DMS 273 treated with DMSO at 0.1 percent for 48 hours (cell line): Measurements from ENCODE around the gene TMEM174.

ENCODE experiments used
- DNase-seq: peaks from one replicate; lab custom pipeline; 2025; lab: John Stamatoyannopoulos, UW

The TMEM174 gene

DNA sequence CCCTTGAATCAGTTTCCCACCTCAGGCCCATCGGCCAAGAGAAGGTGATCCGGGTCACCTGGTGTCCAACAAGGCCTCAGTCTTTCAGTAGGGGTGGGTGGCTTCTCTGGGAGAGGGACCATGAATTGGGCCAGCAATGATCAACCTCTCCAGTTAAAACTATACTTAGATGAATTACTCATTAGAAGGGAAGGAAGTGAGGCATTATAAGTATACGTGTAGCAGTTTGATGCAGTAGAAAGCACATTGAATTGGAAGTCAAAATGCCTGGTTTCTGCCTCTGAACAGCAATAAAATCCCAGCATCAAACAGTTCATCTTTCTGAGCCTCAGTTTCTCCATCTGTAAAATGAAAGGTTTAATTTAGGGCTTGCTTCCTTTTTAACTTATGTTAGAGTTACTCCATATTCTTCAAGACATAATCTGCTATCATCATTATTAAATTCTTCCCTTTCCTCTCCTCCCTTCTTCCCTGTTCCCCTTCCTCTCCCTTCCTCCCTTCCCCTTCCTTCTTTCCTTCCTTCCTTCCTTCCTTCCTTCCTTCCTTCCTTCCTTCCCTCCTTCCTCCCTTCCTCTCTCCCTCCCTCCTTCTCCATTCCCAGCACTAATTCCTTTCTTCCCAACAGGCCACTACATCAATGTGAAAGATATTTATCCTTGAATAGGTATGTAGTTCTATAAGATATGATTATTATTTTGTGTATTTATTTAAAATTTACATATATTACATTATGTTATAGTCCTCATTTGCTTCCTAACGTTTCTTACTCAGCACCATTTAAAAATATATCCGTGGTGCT lies 18.6 kb upstream of the TMEM174 start:
- no peak for DNase-seq

DNA sequence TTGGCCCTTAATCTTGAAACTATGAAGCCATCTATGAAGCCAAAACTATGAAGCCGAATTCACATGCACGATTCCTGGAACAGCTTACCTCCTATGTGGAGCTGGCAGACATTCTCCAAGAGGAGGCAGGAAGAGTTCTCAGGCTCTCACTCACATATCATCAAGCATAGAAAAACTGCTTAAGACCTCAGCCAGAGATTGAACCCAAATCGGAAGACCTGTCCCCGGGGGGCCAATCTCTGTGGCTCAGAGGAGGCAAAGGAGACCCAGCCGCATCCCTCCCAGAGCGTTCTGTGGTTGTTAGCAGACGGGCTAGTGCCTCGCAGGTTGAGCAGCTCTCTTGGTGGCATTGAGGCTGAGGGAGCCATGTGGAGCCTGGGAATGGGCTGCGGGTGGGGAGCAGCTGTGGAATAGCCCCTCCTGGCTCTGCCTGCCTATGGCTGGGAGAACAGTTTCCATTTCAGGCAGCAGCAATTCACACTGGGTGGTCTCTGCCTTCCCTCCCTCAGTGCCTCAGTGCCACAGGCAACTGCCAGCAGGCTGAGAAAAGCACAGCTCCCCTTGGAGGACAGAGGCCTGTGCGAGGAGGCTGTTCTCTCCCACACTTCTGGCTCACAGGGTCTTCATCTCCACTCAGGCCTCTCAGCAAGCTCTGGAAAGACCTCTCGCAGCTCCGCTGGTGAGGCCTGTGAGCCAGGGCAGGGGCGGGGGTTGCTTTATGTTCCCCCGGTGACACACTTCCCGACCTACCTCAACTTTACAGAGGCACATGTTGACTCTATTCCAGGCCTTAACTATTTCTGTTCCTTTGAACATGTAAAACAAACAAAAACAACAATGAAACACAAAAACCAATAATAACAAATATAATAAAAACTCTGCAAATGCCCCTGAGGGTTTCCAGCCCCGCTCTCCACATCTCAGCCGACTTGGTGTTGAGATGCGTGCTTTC lies 17.4 kb upstream of the TMEM174 start:
- DNase-seq, result no peak

DNA sequence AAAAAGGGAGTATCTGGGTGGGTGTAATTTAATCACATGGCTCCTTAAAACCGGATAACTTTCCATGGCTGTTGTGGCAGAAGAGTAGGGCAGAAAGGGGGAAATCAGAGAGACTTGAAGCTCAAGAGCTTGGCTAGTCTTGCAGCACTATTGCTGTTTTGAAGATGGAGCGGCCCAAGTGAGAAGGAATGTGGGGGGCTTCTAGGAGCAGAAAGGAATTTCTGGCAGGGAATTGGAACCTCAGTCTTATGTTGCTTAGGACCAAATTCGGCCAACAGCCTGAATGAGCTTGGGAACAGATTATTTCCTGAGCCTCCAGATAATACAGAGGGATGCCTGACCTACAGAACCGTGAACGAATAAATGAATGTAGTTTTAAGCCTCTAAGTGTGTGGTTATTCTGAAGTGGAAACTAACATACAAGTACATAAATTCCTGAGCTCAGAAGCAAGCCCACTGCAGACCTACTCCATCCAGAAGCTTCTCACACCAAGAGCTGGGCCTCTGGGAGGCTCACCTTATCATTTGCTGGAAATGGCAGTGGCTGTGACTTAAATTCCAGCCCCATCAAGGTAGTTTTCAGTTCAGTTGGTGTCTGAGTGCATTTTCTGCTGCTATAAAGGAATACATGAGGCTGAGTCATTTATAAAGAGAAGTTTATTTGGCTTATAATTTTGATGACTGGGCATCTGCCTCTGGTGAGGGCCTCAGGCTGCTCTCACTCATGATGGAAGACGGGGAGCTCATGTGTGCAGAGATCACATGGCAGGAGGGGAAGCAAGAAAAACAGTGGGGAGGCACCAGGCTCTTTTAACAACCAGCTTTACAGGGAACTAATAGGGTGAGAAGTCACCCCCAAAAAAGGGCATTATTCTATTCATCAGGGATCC lies 15.3 kb upstream of the TMEM174 start:
- DNase-seq, result no peak

DNA sequence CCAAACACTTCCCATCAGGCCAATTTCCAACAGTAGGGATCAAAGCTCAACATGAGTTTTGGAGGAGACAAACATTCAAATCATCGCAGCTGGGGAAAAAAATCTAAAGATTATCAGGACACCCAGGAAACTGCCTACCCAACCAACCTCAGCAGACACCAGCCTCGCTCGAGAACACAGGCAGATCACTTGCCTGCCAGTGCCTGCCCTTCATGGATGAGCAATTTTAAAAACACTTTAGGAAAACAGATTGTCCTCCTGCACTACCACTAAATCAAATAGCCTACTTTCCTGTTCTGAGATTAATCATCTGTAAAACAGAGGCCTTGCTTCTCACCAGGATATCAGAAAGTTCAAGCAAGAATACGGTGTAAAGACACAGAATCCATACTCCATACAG lies 14.7 kb upstream of the TMEM174 start:
- DNase-seq, result no peak

DNA sequence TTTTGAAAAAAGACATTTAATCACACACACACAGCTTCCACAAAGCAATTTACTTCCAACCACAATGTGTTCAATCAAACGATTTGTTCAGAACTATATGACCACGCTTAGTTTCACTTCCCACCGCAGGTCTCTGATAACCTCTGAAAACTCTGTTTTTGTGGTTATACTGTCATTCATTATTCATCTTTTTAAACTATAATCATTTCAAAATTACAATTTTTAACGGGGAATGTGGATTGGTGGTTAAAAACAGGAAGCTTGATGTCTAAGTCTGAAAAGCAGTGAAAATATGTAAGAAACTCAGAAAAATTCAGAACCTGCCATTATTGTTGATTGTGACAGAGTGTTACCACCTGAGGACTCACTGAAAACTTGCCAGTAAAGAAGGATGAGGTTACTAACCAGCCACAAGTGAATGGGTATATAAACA lies 12.7 kb upstream of the TMEM174 start:
- DNase-seq, result no peak

DNA sequence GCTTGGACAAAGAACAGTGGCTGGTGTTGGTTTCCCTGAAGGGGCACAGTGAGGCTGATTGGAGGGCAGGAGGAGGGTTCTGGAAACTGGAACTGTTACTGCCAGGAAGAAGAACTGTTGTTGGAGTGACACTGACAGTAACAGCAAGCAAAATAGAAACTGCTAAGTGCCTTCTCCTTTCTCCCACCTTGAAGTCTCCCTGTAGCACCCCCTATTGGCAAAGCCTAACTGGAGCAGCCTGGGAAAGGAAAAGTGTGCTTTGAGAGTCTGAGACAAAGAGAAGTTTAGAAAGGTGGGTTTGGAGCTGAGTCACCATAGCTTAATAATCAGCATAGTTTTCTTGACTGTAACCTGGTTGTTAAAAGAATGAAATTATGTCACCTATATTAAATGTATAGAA lies 2.5 kb upstream of the TMEM174 start:
- no peak for DNase-seq

DNA sequence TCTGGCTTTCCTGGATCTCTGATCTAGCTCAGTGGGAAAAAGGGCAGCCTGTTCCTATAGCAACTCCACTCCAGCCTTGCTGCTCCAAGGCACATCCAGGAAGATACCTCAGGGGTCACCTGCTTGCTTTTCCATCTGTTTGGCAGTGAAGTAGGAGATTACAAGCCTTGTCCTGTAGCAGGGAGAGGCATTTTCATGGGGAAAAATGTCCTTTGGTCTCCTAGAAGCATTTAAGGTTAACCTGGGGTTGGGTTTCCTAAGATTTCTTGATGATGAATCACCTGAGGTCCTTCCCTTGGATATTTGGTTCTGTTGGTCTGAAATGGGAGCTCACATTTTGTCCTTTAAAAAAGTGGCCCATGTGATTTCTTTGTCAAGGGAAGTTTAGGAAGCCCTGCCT lies 1.5 kb upstream of the TMEM174 start:
- no peak for DNase-seq

DNA sequence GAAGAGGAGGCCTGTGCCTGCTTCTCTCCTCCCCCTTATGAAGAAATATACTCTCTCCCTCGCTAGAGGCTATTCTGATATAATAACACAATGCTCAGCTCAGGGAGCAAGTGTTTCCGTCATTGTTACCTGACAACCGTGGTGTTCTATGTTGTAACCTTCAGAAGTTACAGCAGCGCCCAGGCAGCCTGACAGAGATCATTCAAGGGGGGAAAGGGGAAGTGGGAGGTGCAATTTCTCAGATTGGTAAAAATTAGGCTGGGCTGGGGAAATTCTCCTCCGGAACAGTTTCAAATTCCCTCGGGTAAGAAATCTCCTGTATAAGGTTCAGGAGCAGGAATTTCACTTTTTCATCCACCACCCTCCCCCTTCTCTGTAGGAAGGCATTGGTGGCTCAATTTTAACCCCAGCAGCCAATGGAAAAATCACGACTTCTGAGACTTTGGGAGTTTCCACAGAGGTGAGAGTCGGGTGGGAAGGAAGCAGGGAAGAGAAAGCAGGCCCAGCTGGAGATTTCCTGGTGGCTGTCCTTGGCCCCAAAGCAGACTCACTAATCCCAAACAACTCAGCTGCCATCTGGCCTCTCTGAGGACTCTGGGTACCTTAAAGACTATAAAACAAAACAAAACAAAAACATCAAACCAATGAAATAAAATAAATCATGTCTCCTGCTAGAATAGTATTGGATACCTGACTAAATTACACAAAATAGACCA lies 1.3 kb downstream of the TMEM174 start:
- no peak for DNase-seq

DNA sequence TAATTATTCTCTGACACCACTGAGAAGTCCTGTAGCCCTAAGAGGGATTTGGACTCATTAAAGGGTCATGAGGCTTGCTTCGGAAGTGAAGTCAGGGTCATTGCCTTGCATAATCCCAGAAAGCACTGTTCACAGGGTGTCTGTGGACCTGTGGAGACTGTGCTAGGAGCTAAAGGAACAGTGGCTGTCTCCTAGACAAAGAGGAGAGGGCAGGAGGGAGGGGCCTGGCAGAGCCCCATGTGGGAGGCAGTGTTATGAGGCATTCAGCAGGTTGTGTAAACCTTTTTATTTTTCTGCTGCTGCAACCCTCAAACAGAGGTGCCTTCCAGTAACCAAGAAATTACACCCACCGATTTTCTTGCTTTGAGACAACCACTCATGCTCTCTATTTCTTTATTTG lies 3.3 kb downstream of the TMEM174 start:
- no peak for DNase-seq

DNA sequence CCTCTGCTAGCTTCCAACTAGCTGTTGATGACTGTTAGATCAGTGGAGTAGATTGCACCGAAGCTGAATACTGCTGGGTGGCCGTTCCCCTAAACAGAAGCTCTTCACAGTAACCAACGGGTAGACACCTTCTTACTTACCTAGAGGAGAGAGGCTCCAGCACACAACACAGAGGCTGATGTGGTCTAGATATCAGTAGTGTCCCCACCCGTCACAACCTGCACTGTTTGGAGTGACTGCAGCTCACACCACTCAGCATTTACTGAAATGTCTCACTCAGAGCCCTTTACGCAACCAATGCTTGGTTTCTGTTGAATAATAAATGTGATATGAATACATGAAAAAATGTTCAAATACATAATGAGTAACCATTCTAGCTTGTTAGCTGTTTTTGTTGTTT lies 5.3 kb downstream of the TMEM174 start:
- DNase-seq, result no peak

DNA sequence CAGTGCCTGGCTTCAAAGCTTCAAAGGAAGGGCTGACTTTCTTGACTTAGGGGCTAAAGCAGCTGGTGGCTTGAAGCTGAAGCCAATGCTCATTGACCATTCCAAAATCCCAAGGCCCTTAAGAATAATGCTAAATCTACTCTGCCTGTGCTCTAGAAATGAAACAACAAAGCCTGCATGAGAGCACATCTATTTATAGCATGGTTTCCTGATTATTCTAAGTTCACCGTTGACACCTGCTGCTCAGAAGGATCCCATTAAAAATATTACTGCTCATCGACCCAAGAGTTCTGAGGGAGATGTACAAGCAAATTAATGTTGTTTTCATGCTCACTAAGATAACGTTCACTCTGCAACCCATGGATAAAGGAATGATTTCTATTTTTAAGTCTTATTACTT lies 6.7 kb downstream of the TMEM174 start:
- no peak for DNase-seq

DNA sequence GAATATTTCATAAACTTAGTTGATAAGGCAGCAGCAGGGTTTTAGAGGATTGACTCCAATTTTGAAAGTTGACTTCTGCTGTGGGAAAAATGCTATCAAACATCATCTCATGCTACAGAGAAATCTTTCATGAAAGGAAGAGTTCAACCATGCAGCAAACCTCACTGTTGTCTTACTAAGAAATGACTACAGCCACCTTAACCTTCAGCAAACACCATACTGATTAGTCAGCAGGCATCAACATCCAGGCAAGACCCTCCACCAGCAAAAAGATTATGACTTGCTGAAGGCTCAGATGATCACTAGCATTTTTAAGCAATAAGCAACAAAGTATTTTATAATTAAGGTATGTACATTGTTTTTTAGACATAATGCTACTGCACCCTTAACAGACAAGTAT lies 7.6 kb downstream of the TMEM174 start:
- no peak for DNase-seq

DNA sequence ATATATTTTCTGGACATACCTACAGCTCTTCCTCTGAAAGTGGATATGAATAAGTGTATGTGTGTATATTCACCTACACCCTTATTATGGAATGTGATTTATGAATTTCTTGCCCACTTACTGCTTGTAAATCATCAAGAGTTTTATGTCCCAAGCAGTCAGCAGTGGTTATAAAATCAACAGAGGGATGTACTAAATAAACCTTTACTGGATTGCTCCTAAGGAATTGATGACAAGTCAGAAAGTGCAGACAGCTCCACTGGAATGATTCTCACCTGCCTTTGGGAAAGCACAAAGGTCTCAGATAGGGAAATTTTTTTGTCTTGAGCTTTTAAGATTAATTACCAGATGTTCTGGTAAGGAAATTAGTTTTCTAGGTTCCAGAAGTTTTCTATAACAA lies 9.3 kb downstream of the TMEM174 start:
- DNase-seq, result no peak

DNA sequence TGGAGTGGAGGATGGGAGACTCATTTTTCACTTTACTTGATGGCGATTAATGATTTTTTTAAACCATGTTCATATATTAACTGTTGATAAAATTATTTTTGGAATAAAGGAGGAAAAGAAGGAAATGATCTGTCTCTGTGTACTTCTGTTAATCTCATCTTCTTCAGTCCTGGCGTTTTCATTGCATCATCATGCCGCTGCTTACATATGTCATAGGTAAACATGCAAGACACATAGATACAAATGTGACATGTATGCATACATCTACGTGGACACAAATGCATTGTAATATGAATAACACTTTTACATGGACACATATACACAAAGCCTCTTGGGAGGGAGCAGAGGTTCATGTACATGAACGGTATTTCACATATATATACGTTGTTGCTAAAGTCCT lies 10.0 kb downstream of the TMEM174 start:
- no peak for DNase-seq

DNA sequence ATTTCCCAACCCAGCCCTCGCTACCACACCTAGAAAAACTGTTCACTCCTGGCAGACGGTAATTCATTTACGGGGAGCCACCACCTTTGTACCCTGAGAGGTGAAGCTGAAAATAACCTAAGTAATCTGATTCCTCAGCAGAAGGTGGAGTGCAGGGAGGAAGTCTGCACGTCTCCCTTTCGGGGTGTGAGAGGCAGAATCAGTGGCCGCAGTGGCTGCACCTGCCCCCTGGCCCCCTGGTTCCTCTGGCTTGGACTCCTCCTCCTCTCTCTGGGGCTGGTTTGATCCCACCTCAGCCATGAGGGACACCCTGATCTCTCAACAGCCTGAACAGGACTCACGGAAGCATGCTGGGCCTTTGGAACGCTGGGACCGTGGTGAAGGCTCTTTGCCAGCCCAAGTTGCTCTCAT lies 10.5 kb downstream of the TMEM174 start:
- no peak for DNase-seq

DNA sequence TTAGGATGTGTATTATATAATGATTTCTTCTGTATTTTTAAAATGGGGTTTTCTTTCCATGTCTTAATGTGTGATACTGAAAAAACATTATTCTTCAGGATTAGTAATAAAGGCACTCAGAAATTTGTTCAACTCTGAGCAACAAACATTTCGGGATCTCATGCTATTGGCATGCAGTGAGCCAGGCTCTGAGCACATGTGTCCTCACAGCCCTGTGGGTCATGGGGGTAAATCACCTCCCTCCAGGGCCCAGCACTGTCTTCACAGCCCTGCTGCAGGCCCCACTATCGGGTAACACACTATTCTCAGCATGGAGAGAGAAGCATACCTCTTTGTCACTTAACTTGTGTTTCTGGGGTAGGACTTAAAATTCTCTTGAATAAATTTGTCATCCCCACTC lies 14.0 kb downstream of the TMEM174 start:
- no peak for DNase-seq

DNA sequence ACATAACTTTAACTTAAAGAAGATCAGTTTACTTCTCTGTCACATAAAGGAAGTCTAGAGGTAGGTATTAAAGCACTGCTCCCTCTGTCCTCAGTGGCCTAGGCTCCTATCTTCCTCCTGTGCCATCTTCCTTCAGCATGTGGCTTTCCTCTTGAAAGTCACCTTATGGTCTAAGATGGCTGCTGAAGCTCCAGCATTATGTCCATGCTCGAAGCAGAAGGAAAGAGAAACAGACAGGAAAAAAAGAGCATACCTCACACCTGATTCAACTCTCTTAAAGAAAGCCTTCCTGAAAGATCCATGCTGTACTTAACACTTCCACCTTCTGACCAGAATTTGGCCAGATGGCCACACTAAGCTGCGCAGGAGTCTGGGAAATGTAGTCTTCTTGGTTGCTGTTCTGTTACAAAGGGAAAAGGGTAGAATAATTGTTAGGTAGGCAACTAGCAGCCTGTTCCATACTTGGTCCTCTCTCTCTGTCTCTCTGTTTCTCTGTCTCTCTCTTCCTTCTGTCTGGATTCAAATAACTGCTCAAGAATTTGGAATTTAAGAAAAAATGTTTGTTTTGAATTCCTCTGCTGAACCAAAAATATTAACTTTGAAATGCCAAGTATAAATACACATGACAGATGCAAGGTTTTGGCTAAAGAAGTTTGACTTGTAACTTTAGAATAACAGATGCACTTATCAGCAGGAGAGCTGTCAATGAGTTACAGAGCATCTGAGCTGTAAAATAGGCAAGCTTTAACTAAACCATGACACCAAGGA lies 16.0 kb downstream of the TMEM174 start:
- DNase-seq, result peak; percentile 83

DNA sequence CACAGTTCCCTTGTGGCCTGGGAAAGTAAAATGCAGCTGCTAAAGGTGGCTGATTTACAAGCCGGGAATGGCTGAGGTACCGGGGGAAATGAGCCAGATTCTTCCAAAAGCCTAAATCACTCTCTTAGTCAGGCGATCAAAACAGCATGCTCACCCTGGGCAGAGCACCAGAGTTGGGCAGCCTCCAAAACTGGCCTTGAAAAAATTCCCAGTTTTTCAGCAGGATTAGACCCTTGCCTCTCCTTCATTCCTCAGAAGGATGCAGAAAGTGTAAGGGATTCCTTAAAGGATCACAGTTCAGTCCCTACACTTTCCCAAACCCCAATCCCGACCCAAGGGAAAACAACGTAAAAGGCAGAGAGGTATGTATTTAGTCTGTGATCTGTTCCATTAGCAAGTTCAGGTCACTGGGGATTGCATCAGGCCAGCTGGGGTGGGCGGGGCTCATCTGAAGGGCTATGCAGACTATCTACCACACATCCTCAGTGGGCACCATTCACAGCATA lies 16.9 kb downstream of the TMEM174 start:
- DNase-seq, result peak; percentile 67

DNA sequence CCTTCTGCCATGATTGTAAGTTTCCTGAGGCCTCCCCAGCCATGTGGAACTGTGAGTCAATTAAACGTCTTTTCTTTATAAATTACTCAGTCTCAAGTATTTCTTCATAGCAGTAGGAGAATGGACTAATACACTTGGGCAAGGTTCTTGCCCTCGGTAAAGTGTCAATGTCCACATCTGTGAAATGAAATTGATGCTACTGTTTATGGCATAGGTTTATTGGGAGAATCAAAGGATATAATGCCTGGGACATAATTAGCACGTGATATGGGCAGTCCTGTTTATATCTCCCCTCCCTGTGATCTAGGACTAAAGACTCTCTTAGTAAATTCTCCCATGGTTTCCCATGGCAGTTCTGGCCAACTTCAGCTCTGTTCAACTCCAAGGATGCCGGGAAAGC lies 19.4 kb downstream of the TMEM174 start:
- no peak for DNase-seq

DNA sequence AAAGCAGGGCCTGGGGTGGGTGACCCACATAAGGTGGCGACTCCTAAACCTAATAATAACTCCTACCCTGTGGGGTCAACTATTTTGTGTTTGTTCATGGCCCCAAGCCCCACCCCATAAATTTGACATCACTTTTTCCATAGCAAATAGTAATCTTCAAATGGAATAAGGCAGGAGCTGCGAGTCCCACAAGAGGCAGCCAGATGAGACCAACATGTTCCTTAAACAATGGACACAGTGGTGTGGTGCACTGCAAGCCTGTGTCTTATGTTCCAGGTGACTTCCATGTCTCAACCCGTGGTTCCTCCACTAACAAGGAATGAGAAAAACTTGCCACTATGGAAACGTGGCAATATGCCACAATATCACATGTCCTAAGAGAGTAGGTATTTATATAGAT lies 20.6 kb downstream of the TMEM174 start:
- no peak for DNase-seq

DNA sequence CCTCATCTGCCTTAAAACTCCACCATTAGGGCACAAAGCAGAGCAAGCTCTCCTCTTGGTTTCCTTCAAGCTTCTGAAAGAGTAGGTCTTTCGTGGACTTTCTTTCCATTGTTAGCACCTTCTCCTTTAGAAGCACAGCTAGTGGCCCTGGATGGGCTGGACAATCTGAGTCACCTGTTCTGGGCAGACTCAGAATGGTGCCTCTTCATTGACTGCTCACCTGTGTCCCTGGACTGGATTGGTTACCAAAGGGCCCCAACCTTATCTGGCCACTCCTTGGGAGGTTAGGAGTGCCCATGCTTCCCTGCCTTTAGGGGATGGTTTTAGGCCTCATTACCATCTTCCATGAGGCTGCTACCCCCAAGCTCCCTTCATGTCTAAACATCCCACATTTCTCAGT lies 23.2 kb downstream of the TMEM174 start:
- no peak for DNase-seq
